GM12865 (cell line): ENCODE results near the gene DET1.

Experiments
- DNase-seq: peaks from one replicate; pipeline ENCODE4 v3.0.0; 2010; ENCODE audit warnings: low read depth
- H3K4me3 ChIP-seq: 2 replicates; pipeline ENCODE4 v1.5.1; 2011; ENCODE audit warnings: mild to moderate bottlenecking, low read depth, low read length, control low read depth
- CTCF ChIP-seq: IDR thresholded peaks from 2 replicates; pipeline ENCODE4 v1.5.1; 2011; ENCODE audit warnings: low read length, control low read depth, low read depth, inconsistent platforms; ENCODE audit not compliant: insufficient read depth; ENCODE audit errors: missing control alignments

DET1 gene

DNA sequence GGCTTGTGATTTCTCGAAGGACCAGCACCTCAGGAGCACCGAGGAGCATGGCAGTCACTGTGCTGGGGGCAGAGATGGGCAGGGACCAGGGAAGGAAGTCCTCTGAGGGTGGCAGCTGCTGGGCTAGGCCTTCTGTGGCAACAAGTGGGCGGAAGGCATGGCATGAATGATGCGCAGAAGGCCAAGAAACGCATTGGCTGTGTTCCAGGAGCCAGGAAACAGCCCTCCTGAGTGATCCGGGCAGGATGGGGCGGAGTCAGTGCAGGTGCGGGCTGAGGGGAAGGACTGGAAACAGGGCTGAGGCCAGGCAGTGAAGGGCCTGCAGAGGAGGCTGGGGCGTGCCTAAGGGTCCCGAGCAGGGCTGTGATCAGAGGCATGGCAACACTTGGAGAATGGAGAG is 55.3 kb downstream of the DET1 start:
- DNase-seq, result no peak
- no peak overlapping the region for H3K4me3 ChIP-seq
- TF ChIP-seq CTCF, result no peak

GRCh38 chr15:88490036-88490435 is 56.4 kb downstream of the DET1 start:
- DNase-seq, result no peak
- no peak overlapping the region for H3K4me3 ChIP-seq
- no peak for TF ChIP-seq CTCF

GRCh38 chr15:88489321-88489720 is 57.2 kb downstream of the DET1 start:
- no peak for DNase-seq
- no peak for TF ChIP-seq CTCF

GRCh38 chr15:88487796-88488523 is 58.5 kb downstream of the DET1 start:
- H3K4me3 ChIP-seq, result no peak overlapping the region
- DNase-seq, result no peak
- no peak for TF ChIP-seq CTCF

More at GRCh38 chr15:88489321-88489720, 57.2 kb downstream of the DET1 start:
- no peak overlapping the region for H3K4me3 ChIP-seq

GRCh38 chr15:88487178-88487795 is 59.2 kb downstream of the DET1 start:
- no peak for TF ChIP-seq CTCF
- DNase-seq, result no peak
- no peak overlapping the region for H3K4me3 ChIP-seq

DNA sequence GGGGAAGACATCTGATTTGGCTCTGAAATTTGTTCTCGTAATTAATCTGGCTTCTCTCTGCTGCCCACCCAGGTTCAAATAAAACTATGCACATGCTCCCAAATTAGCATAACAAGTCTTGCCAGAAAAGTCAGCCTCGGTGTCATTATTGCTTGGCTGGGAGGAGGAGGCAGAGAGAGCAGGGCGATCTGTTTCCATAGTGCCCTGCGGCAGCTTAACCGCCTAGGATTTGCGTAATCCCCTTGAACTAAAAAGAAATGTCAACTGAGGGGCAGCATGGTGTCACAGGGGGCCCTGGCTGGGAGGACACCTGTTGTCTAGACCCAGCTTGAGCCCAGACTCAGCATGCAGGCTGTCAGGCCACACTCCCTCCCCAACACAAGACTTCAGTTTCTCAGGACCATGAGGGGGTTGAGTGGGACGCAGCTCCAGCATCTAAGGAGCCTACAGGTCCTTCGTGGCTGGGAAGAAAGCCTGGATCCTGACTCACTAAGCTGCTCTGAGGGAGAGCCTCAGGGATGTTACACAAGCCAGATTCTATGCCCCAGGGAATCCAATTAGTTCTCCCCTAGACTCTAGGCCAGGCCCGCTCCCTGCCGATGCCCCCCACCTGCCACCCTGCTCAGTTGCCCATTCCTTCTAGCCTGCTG is 61.7 kb downstream of the DET1 start:
- no peak for TF ChIP-seq CTCF
- no peak overlapping the region for H3K4me3 ChIP-seq
- no peak for DNase-seq
